Prostate gland (tissue), 2 donors: ENCODE results near the gene ARSG. TPM values are rescaled to one million over a fixed set of nuclear protein-coding genes. Genes with fewer than 3 reads are reported as not detected.

ENCODE experiments used
- DNase-seq: peaks from one replicate; pipeline ENCODE4 v3.0.0-alpha.2; 2019; ENCODE audit warnings: low spot score
- H3K27ac ChIP-seq, 2 donors: fragments of 200-600 bp; sonication (generic); 2 replicates each; pipeline ENCODE4 v1.5.1; 2017 to 2019
- H3K27me3 ChIP-seq: fragments of 200-600 bp; sonication (generic); replicated peaks from 2 replicates; pipeline ENCODE4 v1.5.1; 2019; ENCODE audit not compliant: insufficient read depth
- H3K36me3 ChIP-seq, 2 donors: fragments of 200-600 bp; sonication (generic); 1 replicate in 1 of 2; 2 replicates in 1 of 2; pipeline versions ENCODE4 v1.5.1 to v1.8.1; 2017 to 2019
- H3K4me1 ChIP-seq: fragments of 200-600 bp; sonication (generic); replicated peaks from 2 replicates; pipeline ENCODE4 v1.5.1; 2019
- H3K4me3 ChIP-seq, 2 donors: fragments of 200-600 bp; sonication (generic); 2 replicates each; pipeline ENCODE4 v1.5.1; 2017 to 2019
- H3K9me3 ChIP-seq: fragments of 200-600 bp; sonication (generic); 2 replicates; pipeline ENCODE4 v1.5.1; 2017
- POLR2A ChIP-seq: fragments of 450-650 bp; IDR thresholded peaks from one replicate; pipeline ENCODE4 v1.6.1; 2016; ENCODE audit warnings: antibody characterized with exemption, mild to moderate bottlenecking
- POLR2AphosphoS5 ChIP-seq: sonication (generic); formaldehyde crosslinking; IDR thresholded peaks from one replicate; pipeline ENCODE4 v1.6.1; 2017; ENCODE audit warnings: antibody characterized with exemption
- WGBS: methylation state at CpG from one replicate; pipeline ENCODE4 v1.1.5; 2018; 5-methylcytosine and 5-hydroxymethylcytosine counted together
- intact Hi-C: fragments of 100-400 bp; cut with DNase I; formaldehyde crosslinking; loops from one replicate; pipeline ENCODE4 v1.14.2; 2022
- total RNA-seq, 2 donors: library from RNA; depleted of rRNA; stranded (reverse); fragments of >200 nt; gene quantifications; one replicate each; pipeline ENCODE4 v1.1.0, GENCODE V29; 2016
- TF ChIP-seq, protein P1 (sequence below), 4 experiments: fragments of 200-600 bp in 2 of 4; fragments of 450-650 bp in 2 of 4; sonication (generic) in 2 of 4; IDR thresholded peaks; 1 replicate in 3 of 4; 2 replicates in 1 of 4; pipeline ENCODE4 v1.5.1; 2016 to 2019; ENCODE audit warnings: antibody characterized with exemption in 4 of 4, mild to moderate bottlenecking in 2 of 4, moderate library complexity in 2 of 4

ARSG gene
- total RNA-seq, 2 donors from 2014 or later = 1.5 to 8.3 TPM

DNA sequence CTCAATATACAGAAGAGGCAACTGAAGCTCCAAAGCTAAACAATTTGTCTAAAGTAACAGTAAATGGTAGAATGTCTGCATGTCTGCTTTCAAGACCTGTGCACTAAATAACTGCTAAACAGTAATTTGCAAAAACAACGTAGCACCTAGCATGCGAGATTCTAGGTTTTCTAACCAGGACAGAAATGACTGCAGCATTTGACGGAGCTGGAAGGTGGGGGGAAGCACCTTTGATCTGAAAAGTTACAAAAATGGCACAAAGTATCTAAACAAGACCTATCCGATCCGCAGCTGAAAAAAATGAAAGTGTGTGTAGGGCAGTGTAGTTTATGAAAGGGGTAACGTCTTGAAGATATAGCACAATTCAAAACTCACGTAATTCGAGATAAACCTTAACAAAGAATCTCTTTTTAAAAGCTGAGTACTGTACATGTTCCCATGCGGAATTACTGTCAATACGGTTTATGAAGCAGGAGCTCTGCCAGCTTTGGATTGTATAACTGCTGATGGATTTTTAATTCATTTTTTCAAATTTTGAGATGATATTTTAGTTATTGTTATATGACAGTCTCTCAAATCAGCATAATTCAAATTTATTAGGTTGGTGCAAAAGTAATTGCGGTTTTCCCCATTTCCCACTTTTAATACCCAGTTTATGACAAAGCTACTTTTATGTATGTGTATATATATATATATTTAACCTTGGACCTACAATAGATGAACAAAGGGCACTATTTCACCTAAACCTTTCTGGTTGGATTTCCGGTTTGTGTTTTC, 167.2 kb downstream of the ARSG start:
- no peaks in the 10 kb centered on the region for H3K27me3 ChIP-seq
- H3K36me3 ChIP-seq = no peaks in the 10 kb centered on the region
- TF ChIP-seq POLR2AphosphoS5 = no peak
- TF ChIP-seq, protein P1, sequence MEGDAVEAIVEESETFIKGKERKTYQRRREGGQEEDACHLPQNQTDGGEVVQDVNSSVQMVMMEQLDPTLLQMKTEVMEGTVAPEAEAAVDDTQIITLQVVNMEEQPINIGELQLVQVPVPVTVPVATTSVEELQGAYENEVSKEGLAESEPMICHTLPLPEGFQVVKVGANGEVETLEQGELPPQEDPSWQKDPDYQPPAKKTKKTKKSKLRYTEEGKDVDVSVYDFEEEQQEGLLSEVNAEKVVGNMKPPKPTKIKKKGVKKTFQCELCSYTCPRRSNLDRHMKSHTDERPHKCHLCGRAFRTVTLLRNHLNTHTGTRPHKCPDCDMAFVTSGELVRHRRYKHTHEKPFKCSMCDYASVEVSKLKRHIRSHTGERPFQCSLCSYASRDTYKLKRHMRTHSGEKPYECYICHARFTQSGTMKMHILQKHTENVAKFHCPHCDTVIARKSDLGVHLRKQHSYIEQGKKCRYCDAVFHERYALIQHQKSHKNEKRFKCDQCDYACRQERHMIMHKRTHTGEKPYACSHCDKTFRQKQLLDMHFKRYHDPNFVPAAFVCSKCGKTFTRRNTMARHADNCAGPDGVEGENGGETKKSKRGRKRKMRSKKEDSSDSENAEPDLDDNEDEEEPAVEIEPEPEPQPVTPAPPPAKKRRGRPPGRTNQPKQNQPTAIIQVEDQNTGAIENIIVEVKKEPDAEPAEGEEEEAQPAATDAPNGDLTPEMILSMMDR (IDR thresholded peaks at IDR 0.05) = no peak
- TF ChIP-seq POLR2A = no peak
- peak overlapping the region; percentile 90 to 97 for H3K27ac ChIP-seq
- no peak for DNase-seq
- H3K4me1 ChIP-seq = no peaks in the 10 kb centered on the region
- 29% methylated on average over 12 of the region's 12 CpGs for WGBS
- no peaks in the 10 kb centered on the region for H3K9me3 ChIP-seq
- intact Hi-C loops = loop anchor here (5.0 kb wide), 2 partner anchors 54 to 211 kb away; partner anchors contain the start of genes AMZ2 and PRKAR1A
- peak overlapping the region; percentile 40 to 50 for H3K4me3 ChIP-seq

DNA sequence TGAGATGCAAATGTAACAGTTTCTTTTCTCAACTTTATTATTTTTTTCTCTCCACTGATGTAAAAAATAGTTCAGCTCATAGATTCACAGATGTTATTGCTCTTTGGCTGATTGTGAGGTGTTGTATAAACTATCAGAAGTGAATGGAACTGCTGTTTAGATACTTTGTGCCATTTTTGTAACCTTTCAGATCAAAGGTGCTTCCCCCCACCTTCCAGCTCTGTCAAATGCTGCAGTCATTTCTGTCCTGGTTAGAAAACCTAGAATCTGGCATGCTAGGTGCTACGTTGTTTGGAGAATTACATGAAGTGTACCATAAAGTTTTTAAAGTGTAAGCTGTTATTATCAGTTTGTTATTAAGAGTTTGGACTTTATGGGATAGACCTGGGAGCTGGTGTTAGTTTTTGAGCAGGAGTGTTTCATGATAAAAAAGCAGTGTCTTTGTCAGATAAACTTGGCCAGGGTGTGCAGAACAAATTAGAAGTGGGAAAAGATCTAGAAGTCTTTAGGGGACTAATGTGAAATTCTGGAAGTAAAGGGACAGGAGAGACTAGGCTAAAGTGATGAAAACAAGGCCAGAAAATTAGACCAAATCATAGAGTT, 167.8 kb downstream of the ARSG start:
- Histone ChIP-seq H3K36me3 (no peaks in the 10 kb centered on the region), H3K4me1 (no peaks in the 10 kb centered on the region), H3K27ac (no peak overlapping the region), H3K9me3 (no peaks in the 10 kb centered on the region), H3K27me3 (no peaks in the 10 kb centered on the region), H3K4me3 (no peak overlapping the region)
- DNase-seq = no peak
- WGBS = 48% methylated on average over 1 of the region's 1 CpG
- intact Hi-C loops = loop anchor here (5.0 kb wide), 2 partner anchors 53 to 212 kb away; partner anchors contain the start of genes AMZ2 and PRKAR1A
- TF ChIP-seq POLR2A (no peak), POLR2AphosphoS5 (no peak)
- TF ChIP-seq, protein P1 (IDR thresholded peaks at IDR 0.05) = no peak

DNA sequence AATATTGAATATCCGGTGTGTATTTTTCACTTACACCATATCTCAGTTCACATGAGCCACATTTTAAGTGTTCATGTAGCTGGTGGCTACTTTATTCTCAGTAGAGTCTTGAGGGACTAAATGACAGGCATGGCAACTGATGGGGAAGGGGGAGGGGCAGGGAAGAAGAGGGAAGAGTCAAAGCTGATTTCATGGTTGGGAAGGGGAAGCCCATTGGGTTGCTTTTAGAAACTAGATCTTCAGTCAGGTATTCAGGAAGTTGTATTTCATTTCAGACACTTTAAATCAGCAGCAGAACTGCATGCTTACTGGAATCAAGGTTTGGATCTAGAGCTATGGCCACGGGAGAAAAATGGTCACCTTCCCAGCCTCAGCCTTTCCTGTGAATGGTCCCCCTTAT, 168.9 kb downstream of the ARSG start:
- intact Hi-C loops = loop anchor here (5.0 to 10.0 kb wide), 3 partner anchors 198 to 295 kb away; no protein-coding TSS in a partner anchor
- no peaks in the 10 kb centered on the region for H3K9me3 ChIP-seq
- whole genome bisulfite sequencing = 71% methylated on average over 2 of the region's 2 CpGs
- DNase-seq = no peak
- H3K27ac ChIP-seq = no peak overlapping the region
- TF ChIP-seq POLR2A = no peak
- TF ChIP-seq, protein P1 (IDR thresholded peaks at IDR 0.05) = no peak
- no peak overlapping the region for H3K4me3 ChIP-seq
- H3K36me3 ChIP-seq = no peaks in the 10 kb centered on the region
- no peaks in the 10 kb centered on the region for H3K4me1 ChIP-seq
- H3K27me3 ChIP-seq = no peaks in the 10 kb centered on the region

DNA sequence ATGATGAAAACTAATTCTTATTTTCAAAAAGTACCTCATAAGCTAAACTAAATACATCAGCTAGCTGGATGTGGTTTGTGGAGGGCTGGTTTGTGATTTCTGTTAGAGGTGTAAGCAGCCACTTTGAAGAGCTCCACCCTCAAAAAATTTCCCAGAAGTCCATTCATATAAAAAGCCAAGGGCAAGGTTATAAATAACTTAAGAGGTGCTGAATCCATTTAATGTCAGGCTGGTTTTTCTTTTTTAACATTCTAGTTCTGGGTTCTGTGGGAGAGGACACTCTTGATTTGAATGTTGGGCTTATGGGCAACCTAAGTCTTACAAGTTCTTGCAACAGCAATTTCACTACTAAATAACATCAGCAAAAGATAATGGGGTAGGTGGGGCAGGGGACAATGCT, 169.4 kb downstream of the ARSG start:
- intact Hi-C loops = loop anchor here (5.0 to 10.0 kb wide), 3 partner anchors 198 to 294 kb away; no protein-coding TSS in a partner anchor
- H3K9me3 ChIP-seq = no peaks in the 10 kb centered on the region
- no peak for TF ChIP-seq POLR2A
- TF ChIP-seq, protein P1 (IDR thresholded peaks at IDR 0.05) = no peak
- no peak for TF ChIP-seq POLR2AphosphoS5
- no peaks in the 10 kb centered on the region for H3K4me1 ChIP-seq
- no peak for DNase-seq
- H3K36me3 ChIP-seq = no peaks in the 10 kb centered on the region
- no peak overlapping the region for H3K4me3 ChIP-seq
- H3K27ac ChIP-seq = no peak overlapping the region
- H3K27me3 ChIP-seq = no peaks in the 10 kb centered on the region
